GM12891 (cell line): ENCODE measurements around the gene EVA1A.

Source experiments
- DNase-seq: peaks from one replicate; pipeline ENCODE4 v3.0.0; 2011; ENCODE audit warnings: low spot score; ENCODE audit not compliant: insufficient read length
- FAIRE-seq: peaks from 2 replicates; lab custom pipeline; 2011; peaks lifted over from hg19 to GRCh38; lab: Jason Lieb, UNC
- PAX5 ChIP-seq: IDR thresholded peaks from 2 replicates; pipeline ENCODE4 v1.6.1; 2011; ENCODE audit warnings: low read length, moderate library complexity, mild to moderate bottlenecking; ENCODE audit not compliant: insufficient read depth, severe bottlenecking
- POLR2A ChIP-seq: IDR thresholded peaks from 2 replicates; pipeline ENCODE4 v1.6.1; 2011; ENCODE audit warnings: low read depth, low read length, control low read depth
- POLR2AphosphoS5 ChIP-seq: IDR thresholded peaks from 2 replicates; pipeline ENCODE4 v1.6.1; 2011; ENCODE audit warnings: low read depth, low read length, control low read depth
- POU2F2 ChIP-seq: IDR thresholded peaks from 2 replicates; pipeline ENCODE4 v1.6.1; 2011; ENCODE audit warnings: low read depth, mild to moderate bottlenecking, control low read depth, low read length, moderate library complexity
- SPI1 ChIP-seq: IDR thresholded peaks from 2 replicates; pipeline ENCODE4 v1.6.1; 2011; ENCODE audit warnings: low read depth, low read length, control low read depth
- TAF1 ChIP-seq: IDR thresholded peaks from 2 replicates; pipeline ENCODE4 v1.6.1; 2011; ENCODE audit warnings: low read depth, low read length, control low read depth

The EVA1A gene

GRCh38 chr2:75570948-75571729 lies 10.4 kb upstream of the EVA1A start:
- DNase-seq (no peak), FAIRE-seq (no peak)
- no peak for TF ChIP-seq TAF1
- no peak for TF ChIP-seq SPI1
- no peak for TF ChIP-seq POLR2A
- TF ChIP-seq POLR2AphosphoS5, result no peak
- TF ChIP-seq POU2F2, result no peak
- no peak for TF ChIP-seq PAX5

DNA sequence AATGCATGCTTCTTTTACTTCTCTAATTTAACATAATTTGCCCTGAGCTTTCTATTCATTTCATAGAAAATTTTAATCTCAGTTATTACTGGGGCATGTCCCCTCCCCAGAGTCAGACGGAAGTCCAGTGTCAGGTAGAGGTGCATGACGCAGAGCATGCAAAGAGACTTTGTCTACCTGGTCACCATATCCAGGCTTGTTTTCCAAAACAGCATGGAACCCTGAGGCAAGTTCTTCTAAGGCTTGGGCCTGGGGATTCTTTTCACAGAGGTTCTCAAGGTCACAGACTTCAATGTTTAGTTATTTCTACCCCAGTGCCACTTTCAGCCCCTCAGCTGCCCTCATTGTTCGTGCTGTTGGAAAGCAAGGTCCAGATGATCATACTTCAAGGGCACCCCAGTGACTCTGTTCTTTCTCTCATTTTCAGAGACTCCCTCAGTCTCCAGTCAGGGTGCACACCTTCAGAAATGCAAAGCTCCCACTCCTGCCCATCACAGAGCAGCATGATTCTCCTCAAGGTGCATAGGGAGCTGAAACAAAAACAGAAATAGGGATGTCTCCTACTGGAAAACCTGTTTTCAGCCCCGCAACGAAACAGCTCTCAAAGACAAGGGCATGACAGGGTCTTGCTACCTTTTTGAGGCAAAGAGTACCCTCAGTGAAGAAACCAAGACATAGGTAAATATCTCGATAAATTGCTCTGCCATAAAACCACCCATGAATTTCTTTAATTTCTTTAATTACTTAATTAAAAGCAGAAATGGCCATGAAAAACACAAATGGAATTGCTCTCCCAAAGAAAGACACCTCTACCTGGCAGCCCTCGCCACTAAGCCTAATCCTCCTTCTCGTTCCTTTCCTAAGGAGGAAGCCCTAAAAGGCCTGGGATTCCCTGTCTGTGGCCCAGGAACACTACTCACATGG lies 9.5 kb upstream of the EVA1A start:
- FAIRE-seq, result no peak
- DNase-seq, result no peak
- TF ChIP-seq POLR2AphosphoS5 (no peak), PAX5 (no peak), POLR2A (no peak), SPI1 (no peak), TAF1 (no peak), POU2F2 (no peak)

DNA sequence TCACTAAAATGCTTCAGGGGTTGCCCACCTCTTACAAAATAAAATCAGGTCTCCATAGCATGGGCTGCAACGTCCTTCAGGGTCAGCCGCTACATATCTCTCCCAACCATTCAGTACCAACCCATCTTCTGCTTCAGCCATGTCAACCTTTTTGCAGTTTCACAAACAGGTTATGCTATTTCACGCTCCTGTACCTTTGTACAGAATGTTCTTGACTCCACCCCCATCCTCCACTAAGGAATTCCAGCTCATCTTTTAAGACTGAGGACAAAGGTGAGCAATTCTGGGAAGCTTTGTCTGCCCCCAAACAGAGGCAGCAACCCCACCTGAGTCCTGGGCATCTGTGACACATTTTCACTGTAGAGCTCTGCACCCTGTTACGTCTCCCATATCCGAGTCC lies 8.8 kb upstream of the EVA1A start:
- TF ChIP-seq POU2F2, result no peak
- no peak for TF ChIP-seq PAX5
- no peak for TF ChIP-seq POLR2AphosphoS5
- FAIRE-seq, result no peak
- no peak for DNase-seq

DNA sequence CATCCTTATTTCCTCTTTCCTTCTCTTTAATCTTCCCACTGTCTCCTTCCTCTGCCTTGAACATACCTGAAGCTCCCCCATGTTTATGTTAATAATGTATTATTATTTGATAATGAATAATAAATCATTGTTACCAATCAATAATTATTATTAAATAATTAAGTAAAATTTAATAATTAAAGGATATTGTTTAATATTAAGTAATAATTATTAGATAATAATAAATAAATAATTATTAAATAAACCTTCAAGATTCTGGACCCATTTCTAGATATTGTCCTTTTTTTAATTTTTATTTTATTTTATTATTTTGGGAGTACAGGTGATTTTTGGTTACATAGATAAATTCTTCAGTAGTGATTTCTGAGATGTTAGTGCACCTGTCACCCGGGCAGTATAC lies 7.4 kb upstream of the EVA1A start:
- FAIRE-seq (no peak), DNase-seq (no peak)
- TF ChIP-seq POLR2AphosphoS5 (no peak), TAF1 (no peak), POLR2A (no peak), PAX5 (no peak), POU2F2 (no peak), SPI1 (no peak)

GRCh38 chr2:75565472-75566462 lies 5.0 kb upstream of the EVA1A start:
- no peak for FAIRE-seq
- TF ChIP-seq POU2F2 (no peak), PAX5 (no peak), POLR2A (no peak), TAF1 (no peak), POLR2AphosphoS5 (no peak), SPI1 (no peak)
- no peak for DNase-seq

DNA sequence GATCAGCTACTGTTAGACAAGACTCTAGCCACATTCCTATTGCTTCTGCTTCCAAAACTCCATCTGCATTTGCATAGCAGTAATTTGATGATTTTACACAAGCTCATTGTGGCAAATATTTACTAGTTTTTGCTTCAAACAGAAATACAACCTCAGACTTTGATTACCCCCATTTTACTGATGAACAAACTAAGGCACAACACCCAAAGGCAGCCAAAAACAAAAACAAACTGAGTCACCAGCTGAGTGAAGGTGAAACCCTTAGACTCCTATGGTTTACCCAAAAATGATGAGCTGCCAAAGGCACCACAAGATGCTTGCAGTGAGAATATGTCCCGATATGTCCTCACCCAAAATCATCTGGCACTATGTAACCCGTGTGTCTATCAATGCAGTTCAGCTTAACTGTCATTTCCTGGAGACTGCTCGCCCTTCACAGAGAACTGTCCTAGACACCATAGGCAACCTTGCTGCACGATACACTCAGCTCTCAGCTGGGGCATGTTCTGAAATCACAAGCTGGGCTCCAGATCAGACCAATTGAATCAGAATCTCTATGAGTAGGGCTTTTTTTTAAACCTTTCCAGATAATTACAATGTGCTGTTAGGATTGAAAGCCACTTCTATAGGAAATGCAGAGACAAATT lies 4.1 kb upstream of the EVA1A start:
- no peak for TF ChIP-seq SPI1
- no peak for TF ChIP-seq TAF1
- TF ChIP-seq PAX5, result no peak
- TF ChIP-seq POLR2A, result no peak
- TF ChIP-seq POLR2AphosphoS5, result no peak
- FAIRE-seq, result no peak
- no peak for DNase-seq

- TF ChIP-seq TAF1 (no peak), PAX5 (no peak), POU2F2 (no peak), POLR2A (no peak), SPI1 (no peak), POLR2AphosphoS5 (no peak)
- FAIRE-seq (no peak), DNase-seq (no peak)
Observed at GRCh38 chr2:75564026-75564688, 3.4 kb upstream of the EVA1A start.

- no peak for FAIRE-seq
- TF ChIP-seq POLR2AphosphoS5 (no peak), PAX5 (no peak), TAF1 (no peak), POLR2A (no peak), SPI1 (no peak)
- DNase-seq, result no peak
Observed at GRCh38 chr2:75563591-75563990, 2.9 kb upstream of the EVA1A start.
